Stimulated activated naive CD8-positive, alpha-beta T cell treated with anti-CD3 and anti-CD28 coated beads, Interleukin-15, Interleukin-2, amounts not matched to agents 100 ng/mL and 50 ng/mL, for 24 hours (primary cell): ENCODE data around the gene PLAGL1.

ENCODE experiments used
- H3K27ac Mint-ChIP-seq: one replicate; pipeline ENCODE4 v1.8.0; 2021; ENCODE audit warnings: mild to moderate bottlenecking, mixed read lengths
- H3K27me3 Mint-ChIP-seq: one replicate; pipeline ENCODE4 v1.8.0; 2021; ENCODE audit warnings: mixed read lengths
- H3K36me3 Mint-ChIP-seq: one replicate; pipeline ENCODE4 v1.8.0; 2021; ENCODE audit warnings: low read depth, mixed read lengths
- H3K4me1 Mint-ChIP-seq: one replicate; pipeline ENCODE4 v1.8.0; 2021; ENCODE audit warnings: low read depth, mixed read lengths
- H3K4me3 Mint-ChIP-seq: one replicate; pipeline ENCODE4 v1.8.0; 2021; ENCODE audit warnings: mild to moderate bottlenecking, mixed read lengths
- H3K9me3 Mint-ChIP-seq: one replicate; pipeline ENCODE4 v1.8.0; 2021; ENCODE audit warnings: mixed read lengths

The PLAGL1 gene

GRCh38 chr6:143963158-143963919, 44.7 kb downstream of the PLAGL1 start:
- H3K36me3 Mint-ChIP-seq = peaks cover 4% of the 10 kb centered on the region
- H3K27ac Mint-ChIP-seq = no peak overlapping the region
- no peaks in the 10 kb centered on the region for H3K9me3 Mint-ChIP-seq
- no peaks in the 10 kb centered on the region for H3K27me3 Mint-ChIP-seq
- H3K4me1 Mint-ChIP-seq = no peaks in the 10 kb centered on the region
- H3K4me3 Mint-ChIP-seq = no peak overlapping the region

- H3K36me3 Mint-ChIP-seq = peaks cover 4% of the 10 kb centered on the region
- H3K4me1 Mint-ChIP-seq = no peaks in the 10 kb centered on the region
- H3K27ac Mint-ChIP-seq = no peak overlapping the region
- no peaks in the 10 kb centered on the region for H3K9me3 Mint-ChIP-seq
- H3K4me3 Mint-ChIP-seq = no peak overlapping the region
- no peaks in the 10 kb centered on the region for H3K27me3 Mint-ChIP-seq
Observed at GRCh38 chr6:143961886-143962878, 45.9 kb downstream of the PLAGL1 start.

GRCh38 chr6:143961066-143961465, 47.0 kb downstream of the PLAGL1 start:
- no peaks in the 10 kb centered on the region for H3K4me1 Mint-ChIP-seq

GRCh38 chr6:143959927-143960326, 48.1 kb downstream of the PLAGL1 start:
- Mint-ChIP-seq H3K9me3 (no peaks in the 10 kb centered on the region), H3K4me1 (no peaks in the 10 kb centered on the region), H3K36me3 (no peaks in the 10 kb centered on the region), H3K27ac (no peak overlapping the region), H3K27me3 (no peaks in the 10 kb centered on the region), H3K4me3 (no peak overlapping the region)

More at GRCh38 chr6:143961066-143961465, 47.0 kb downstream of the PLAGL1 start:
- H3K27ac Mint-ChIP-seq = no peak overlapping the region
- H3K27me3 Mint-ChIP-seq = no peaks in the 10 kb centered on the region
- H3K9me3 Mint-ChIP-seq = no peaks in the 10 kb centered on the region
- H3K36me3 Mint-ChIP-seq = peaks cover 4% of the 10 kb centered on the region
- no peak overlapping the region for H3K4me3 Mint-ChIP-seq

GRCh38 chr6:143958839-143959399, 49.1 kb downstream of the PLAGL1 start:
- Mint-ChIP-seq H3K4me1 (no peaks in the 10 kb centered on the region), H3K9me3 (no peaks in the 10 kb centered on the region), H3K36me3 (no peaks in the 10 kb centered on the region), H3K27me3 (no peaks in the 10 kb centered on the region), H3K4me3 (no peak overlapping the region), H3K27ac (no peak overlapping the region)

GRCh38 chr6:143957679-143958274, 50.3 kb downstream of the PLAGL1 start:
- Mint-ChIP-seq H3K4me3 (no peak overlapping the region), H3K9me3 (no peaks in the 10 kb centered on the region), H3K27ac (no peak overlapping the region), H3K36me3 (no peaks in the 10 kb centered on the region), H3K4me1 (no peaks in the 10 kb centered on the region), H3K27me3 (no peaks in the 10 kb centered on the region)

- no peak overlapping the region for H3K4me3 Mint-ChIP-seq
- H3K4me1 Mint-ChIP-seq = no peaks in the 10 kb centered on the region
- no peaks in the 10 kb centered on the region for H3K9me3 Mint-ChIP-seq
- no peak overlapping the region for H3K27ac Mint-ChIP-seq
- no peaks in the 10 kb centered on the region for H3K36me3 Mint-ChIP-seq
- no peaks in the 10 kb centered on the region for H3K27me3 Mint-ChIP-seq
Observed at GRCh38 chr6:143955971-143956370, 52.1 kb downstream of the PLAGL1 start.

- Mint-ChIP-seq H3K36me3 (no peaks in the 10 kb centered on the region), H3K4me3 (no peak overlapping the region), H3K9me3 (no peaks in the 10 kb centered on the region), H3K27ac (no peak overlapping the region), H3K27me3 (no peaks in the 10 kb centered on the region), H3K4me1 (no peaks in the 10 kb centered on the region)
Observed at GRCh38 chr6:143953922-143954321, 54.1 kb downstream of the PLAGL1 start.

GRCh38 chr6:143952947-143953701, 54.9 kb downstream of the PLAGL1 start:
- H3K36me3 Mint-ChIP-seq = no peaks in the 10 kb centered on the region
- H3K27ac Mint-ChIP-seq = no peak overlapping the region
- H3K27me3 Mint-ChIP-seq = no peaks in the 10 kb centered on the region
- no peaks in the 10 kb centered on the region for H3K4me1 Mint-ChIP-seq
- H3K4me3 Mint-ChIP-seq = no peak overlapping the region
- H3K9me3 Mint-ChIP-seq = no peaks in the 10 kb centered on the region

- no peaks in the 10 kb centered on the region for H3K27me3 Mint-ChIP-seq
- no peaks in the 10 kb centered on the region for H3K36me3 Mint-ChIP-seq
- H3K9me3 Mint-ChIP-seq = no peaks in the 10 kb centered on the region
- H3K4me3 Mint-ChIP-seq = no peak overlapping the region
- no peaks in the 10 kb centered on the region for H3K4me1 Mint-ChIP-seq
- no peak overlapping the region for H3K27ac Mint-ChIP-seq
Observed at GRCh38 chr6:143952060-143952778, 55.8 kb downstream of the PLAGL1 start.

GRCh38 chr6:143950875-143951274, 57.2 kb downstream of the PLAGL1 start:
- no peaks in the 10 kb centered on the region for H3K4me1 Mint-ChIP-seq
- no peaks in the 10 kb centered on the region for H3K36me3 Mint-ChIP-seq
- H3K27me3 Mint-ChIP-seq = no peaks in the 10 kb centered on the region

GRCh38 chr6:143949962-143950361, 58.1 kb downstream of the PLAGL1 start:
- no peak overlapping the region for H3K27ac Mint-ChIP-seq
- H3K4me3 Mint-ChIP-seq = no peak overlapping the region
- H3K9me3 Mint-ChIP-seq = no peaks in the 10 kb centered on the region
- no peaks in the 10 kb centered on the region for H3K36me3 Mint-ChIP-seq
- H3K27me3 Mint-ChIP-seq = no peaks in the 10 kb centered on the region
- no peaks in the 10 kb centered on the region for H3K4me1 Mint-ChIP-seq

More at GRCh38 chr6:143950875-143951274, 57.2 kb downstream of the PLAGL1 start:
- no peak overlapping the region for H3K4me3 Mint-ChIP-seq
- no peak overlapping the region for H3K27ac Mint-ChIP-seq
- H3K9me3 Mint-ChIP-seq = no peaks in the 10 kb centered on the region

- Mint-ChIP-seq H3K4me1 (no peaks in the 10 kb centered on the region), H3K27me3 (no peaks in the 10 kb centered on the region), H3K27ac (no peak overlapping the region), H3K9me3 (no peaks in the 10 kb centered on the region), H3K36me3 (no peaks in the 10 kb centered on the region), H3K4me3 (no peak overlapping the region)
Observed at GRCh38 chr6:143949535-143949934, 58.5 kb downstream of the PLAGL1 start.

- no peaks in the 10 kb centered on the region for H3K9me3 Mint-ChIP-seq
- no peaks in the 10 kb centered on the region for H3K27me3 Mint-ChIP-seq
- no peak overlapping the region for H3K4me3 Mint-ChIP-seq
- H3K4me1 Mint-ChIP-seq = no peaks in the 10 kb centered on the region
- no peak overlapping the region for H3K27ac Mint-ChIP-seq
- H3K36me3 Mint-ChIP-seq = no peaks in the 10 kb centered on the region
Observed at GRCh38 chr6:143948208-143948607, 59.9 kb downstream of the PLAGL1 start.
